HEK293T (cell line): Measurements from ENCODE around the gene SKOR1.

Experiments
- CTCF ChIA-PET: fragments of 350-600 bp; formaldehyde crosslinking; extraction: SDS; loops from one replicate; lab custom pipeline; 2021; ENCODE audit warnings: antibody characterized with exemption, inconsistent platforms; lab: Yijun Ruan, JAX
- POLR2A ChIA-PET: fragments of 350-600 bp; formaldehyde crosslinking; extraction: SDS; loops from one replicate; lab custom pipeline; 2020; ENCODE audit warnings: antibody characterized with exemption, inconsistent platforms; lab: Yijun Ruan, JAX
- DNase-seq: peaks from one replicate; pipeline ENCODE4 v3.0.0; 2012; ENCODE audit warnings: mixed read lengths; ENCODE audit errors: extremely low spot score
- ARNT ChIP-seq: fragments of 450-650 bp; IDR thresholded peaks from 2 replicates; pipeline ENCODE4 v1.6.1; 2017; ENCODE audit warnings: mild to moderate bottlenecking
- BHLHE40 ChIP-seq: fragments of 450-650 bp; IDR thresholded peaks from 2 replicates; pipeline ENCODE4 v1.6.1; 2016; ENCODE audit warnings: mild to moderate bottlenecking, moderate library complexity, borderline replicate concordance
- CTBP1 ChIP-seq: fragments of 450-650 bp; IDR thresholded peaks from 2 replicates; pipeline ENCODE4 v1.6.1; 2016; ENCODE audit warnings: borderline replicate concordance
- ELF4 ChIP-seq: fragments of 450-650 bp; IDR thresholded peaks from 2 replicates; pipeline ENCODE4 v1.6.1; 2017; ENCODE audit warnings: antibody characterized with exemption
- FOXA1 ChIP-seq: fragments of 450-650 bp; IDR thresholded peaks from 2 replicates; pipeline ENCODE4 v1.6.1; 2016; ENCODE audit warnings: mild to moderate bottlenecking
- FOXK2 ChIP-seq: fragments of 450-650 bp; IDR thresholded peaks from 2 replicates; pipeline ENCODE4 v1.6.1; 2016; ENCODE audit warnings: mild to moderate bottlenecking
- FOXM1 ChIP-seq: fragments of 450-650 bp; IDR thresholded peaks from 2 replicates; pipeline ENCODE4 v1.6.1; 2017; ENCODE audit warnings: mild to moderate bottlenecking, borderline replicate concordance
- HDGF ChIP-seq: fragments of 450-650 bp; IDR thresholded peaks from 2 replicates; pipeline ENCODE4 v1.6.1; 2017; ENCODE audit warnings: antibody characterized with exemption, borderline replicate concordance
- L3MBTL2 ChIP-seq: fragments of 450-650 bp; conservative IDR thresholded peaks from 2 replicates; pipeline ENCODE4 v1.6.1; 2016; ENCODE audit warnings: mild to moderate bottlenecking
- LEF1 ChIP-seq: fragments of 450-650 bp; IDR thresholded peaks from 2 replicates; pipeline ENCODE4 v1.6.1; 2017; ENCODE audit warnings: mild to moderate bottlenecking, borderline replicate concordance
- NFRKB ChIP-seq: fragments of 450-650 bp; IDR thresholded peaks from 2 replicates; pipeline ENCODE4 v1.6.1; 2016; ENCODE audit warnings: mild to moderate bottlenecking, moderate library complexity
- PKNOX1 ChIP-seq: fragments of 450-650 bp; IDR thresholded peaks from 2 replicates; pipeline ENCODE4 v1.6.1; 2016
- SP1 ChIP-seq: fragments of 450-650 bp; IDR thresholded peaks from 2 replicates; pipeline ENCODE4 v1.6.1; 2017
- SUZ12 ChIP-seq: fragments of 450-650 bp; IDR thresholded peaks from 2 replicates; pipeline ENCODE4 v1.6.1; 2016; ENCODE audit warnings: mild to moderate bottlenecking
- TARDBP ChIP-seq: fragments of 450-650 bp; IDR thresholded peaks from 2 replicates; pipeline ENCODE4 v1.6.1; 2016
- ZNF384 ChIP-seq: fragments of 450-650 bp; IDR thresholded peaks from 2 replicates; pipeline ENCODE4 v1.6.1; 2016

Gene SKOR1

GRCh38 chr15:67778968-67779548, 46.3 kb upstream of the SKOR1 start:
- no peak for DNase-seq
- TF ChIP-seq L3MBTL2 (no peak), TARDBP (no peak), PKNOX1 (no peak), FOXK2 (no peak), ARNT (no peak), FOXM1 (no peak), SP1 (no peak), LEF1 (no peak), HDGF (no peak; the same call in 1 of the 2 replicates), FOXA1 (no peak), ELF4 (no peak), CTBP1 (no peak), SUZ12 (no peak), BHLHE40 (no peak), ZNF384 (no peak)
- ChIA-PET POLR2A (interaction anchor here (1.0 to 3.2 kb wide), 3 partner anchors 12 to 229 kb away, joined by 3 to 11 read pairs (median 6); no protein-coding TSS in a partner anchor), CTCF (interaction anchor here (0.8 to 1.1 kb wide), 2 partner anchors 8 to 17 kb away, joined by 3 to 4 read pairs; no protein-coding TSS in a partner anchor)

- DNase-seq, result no peak
- ChIA-PET POLR2A (interaction anchor here (1.0 to 3.2 kb wide), 4 partner anchors 9 to 230 kb away, joined by 3 to 11 read pairs (median 5); no protein-coding TSS in a partner anchor), CTCF (interaction anchor here (0.8 to 1.1 kb wide), 2 partner anchors 9 to 17 kb away, joined by 3 to 4 read pairs; no protein-coding TSS in a partner anchor)
- TF ChIP-seq CTBP1 (no peak), FOXM1 (no peak), ZNF384 (no peak), ARNT (no peak), NFRKB (no peak), SUZ12 (no peak), FOXK2 (no peak), PKNOX1 (peak; percentile 74)
Observed at GRCh38 chr15:67779549-67780111, 45.7 kb upstream of the SKOR1 start.

GRCh38 chr15:67781061-67781460, 44.2 kb upstream of the SKOR1 start:
- ChIA-PET POLR2A (interaction anchor here (0.8 to 3.2 kb wide), 4 partner anchors 10 to 44 kb away, joined by 3 to 11 read pairs (median 4); no protein-coding TSS in a partner anchor), CTCF (interaction anchor here (1.4 kb wide), 1 partner anchor 43 kb away, joined by 3 read pairs; no protein-coding TSS in a partner anchor)
- TF ChIP-seq SP1 (no peak), ARNT (no peak), FOXA1 (no peak), TARDBP (no peak), L3MBTL2 (no peak), SUZ12 (no peak), HDGF (no peak), FOXK2 (no peak), PKNOX1 (no peak), ZNF384 (no peak), CTBP1 (no peak)
- no peak for DNase-seq

GRCh38 chr15:67781907-67782690, 43.2 kb upstream of the SKOR1 start:
- TF ChIP-seq L3MBTL2, result no peak
- no peak for TF ChIP-seq NFRKB
- TF ChIP-seq FOXM1, result no peak
- TF ChIP-seq SUZ12, result no peak
- no peak for TF ChIP-seq ELF4
- TF ChIP-seq TARDBP, result no peak
- peak; percentile 69 for TF ChIP-seq PKNOX1
- TF ChIP-seq ARNT, result no peak
- DNase-seq, result no peak
- ChIA-PET CTCF (interaction anchor here (0.7 to 1.4 kb wide), 2 partner anchors 9 to 42 kb away, joined by 3 read pairs; no protein-coding TSS in a partner anchor), POLR2A (interaction anchor here (0.7 to 1.8 kb wide), 3 partner anchors 10 to 97 kb away, joined by 3 to 5 read pairs (median 4); no protein-coding TSS in a partner anchor)

- ChIA-PET POLR2A (interaction anchor here (1.2 kb wide), 1 partner anchor 97 kb away, joined by 5 read pairs; no protein-coding TSS in a partner anchor), CTCF (interaction anchor here (0.7 kb wide), 1 partner anchor 8 kb away, joined by 3 read pairs; no protein-coding TSS in a partner anchor)
- no peak for TF ChIP-seq LEF1
- TF ChIP-seq FOXM1, result no peak
- TF ChIP-seq TARDBP, result no peak
- TF ChIP-seq HDGF, result no peak
- no peak for TF ChIP-seq CTBP1
- TF ChIP-seq SUZ12, result no peak
- TF ChIP-seq ZNF384, result no peak
- TF ChIP-seq ARNT, result no peak
- TF ChIP-seq PKNOX1, result no peak
- no peak for TF ChIP-seq NFRKB
- TF ChIP-seq ELF4, result no peak
- no peak for TF ChIP-seq BHLHE40
- no peak for TF ChIP-seq L3MBTL2
- DNase-seq, result no peak
Observed at GRCh38 chr15:67782691-67782991, 42.7 kb upstream of the SKOR1 start.
